ENCODE results near the gene MAST4. TPM values are rescaled to one million over a fixed set of nuclear protein-coding genes. Genes with fewer than 3 reads are reported as not detected.

The MAST4 gene
- total RNA-seq, 1 experiment from 2014 or later = 10.9 TPM

- no peaks in the 10 kb centered on the region for H3K9me3 Mint-ChIP-seq (ENCODE audit: low read depth, unreplicated experiment)
- H3K4me1 Mint-ChIP-seq (ENCODE audit: low read depth, unreplicated experiment) = no peaks in the 10 kb centered on the region
- TF ChIP-seq CTCF (IDR thresholded peaks at IDR 0.05; ENCODE audit: unreplicated experiment) = no peak
- H3K36me3 Mint-ChIP-seq (ENCODE audit: insufficient read depth, unreplicated experiment) = no peaks in the 10 kb centered on the region
- peaks cover 17% of the 10 kb centered on the region for H3K27me3 Mint-ChIP-seq (ENCODE audit: unreplicated experiment)
- intact Hi-C loops (cut with micrococcal nuclease; ENCODE audit: unreplicated experiment) = loop anchor here (5.0 kb wide), 2 partner anchors 175 to 220 kb away; no protein-coding TSS in a partner anchor
- DNase-seq = no peak
- no TSS peak for BruUV-seq (replicated peaks)
- CTCF ChIA-PET = interaction anchor here (1.1 kb wide), 1 partner anchor 159 kb away, joined by 3 read pairs; no protein-coding TSS in a partner anchor
- H3K4me3 Mint-ChIP-seq (ENCODE audit: low read depth, unreplicated experiment) = no peak overlapping the region
- no peak overlapping the region for H3K27ac Mint-ChIP-seq (ENCODE audit: unreplicated experiment)
Observed at GRCh38 chr5:66987540-66987939, 391.3 kb downstream of the MAST4 start.

- Mint-ChIP-seq H3K27me3 (ENCODE audit: unreplicated experiment) (peaks cover 17% of the 10 kb centered on the region), H3K4me3 (ENCODE audit: low read depth, unreplicated experiment) (no peak overlapping the region), H3K4me1 (ENCODE audit: low read depth, unreplicated experiment) (no peaks in the 10 kb centered on the region), H3K27ac (ENCODE audit: unreplicated experiment) (no peak overlapping the region), H3K36me3 (ENCODE audit: insufficient read depth, unreplicated experiment) (no peaks in the 10 kb centered on the region), H3K9me3 (ENCODE audit: low read depth, unreplicated experiment) (no peaks in the 10 kb centered on the region)
- peak; percentile 77 for TF ChIP-seq CTCF (IDR thresholded peaks at IDR 0.05; ENCODE audit: unreplicated experiment)
- DNase-seq = no peak
- CTCF ChIA-PET = interaction anchor here (0.6 kb wide), 1 partner anchor 1073 kb away, joined by 3 read pairs; no protein-coding TSS in a partner anchor
- intact Hi-C loops (cut with micrococcal nuclease; ENCODE audit: unreplicated experiment) = loop anchor here (2.0 to 5.0 kb wide), 3 partner anchors 163 to 219 kb away; no protein-coding TSS in a partner anchor
- BruUV-seq (replicated peaks) = no TSS peak
Observed at GRCh38 chr5:66987949-66988838, 392.0 kb downstream of the MAST4 start.

GRCh38 chr5:66989286-66989685 is 393.1 kb downstream of the MAST4 start:
- DNase-seq = no peak

GRCh38 chr5:66989781-66990180 is 393.6 kb downstream of the MAST4 start:
- BruUV-seq (replicated peaks) = no TSS peak
- Mint-ChIP-seq H3K9me3 (ENCODE audit: low read depth, unreplicated experiment) (no peaks in the 10 kb centered on the region), H3K27me3 (ENCODE audit: unreplicated experiment) (peaks cover 3% of the 10 kb centered on the region), H3K4me3 (ENCODE audit: low read depth, unreplicated experiment) (no peak overlapping the region), H3K27ac (ENCODE audit: unreplicated experiment) (no peak overlapping the region), H3K4me1 (ENCODE audit: low read depth, unreplicated experiment) (peaks cover 12% of the 10 kb centered on the region), H3K36me3 (ENCODE audit: insufficient read depth, unreplicated experiment) (no peaks in the 10 kb centered on the region)
- CTCF ChIA-PET = interaction anchor here (0.9 to 2.0 kb wide), 2 partner anchors 160 to 217 kb away, joined by 5 read pairs; no protein-coding TSS in a partner anchor
- TF ChIP-seq CTCF (IDR thresholded peaks at IDR 0.05; ENCODE audit: unreplicated experiment) = no peak
- intact Hi-C loops (cut with micrococcal nuclease; ENCODE audit: unreplicated experiment) = loop anchor here (2.0 to 5.0 kb wide), 3 partner anchors 161 to 218 kb away; no protein-coding TSS in a partner anchor
- DNase-seq = no peak

More at GRCh38 chr5:66989286-66989685, 393.1 kb downstream of the MAST4 start:
- no peak for TF ChIP-seq CTCF (IDR thresholded peaks at IDR 0.05; ENCODE audit: unreplicated experiment)
- Mint-ChIP-seq H3K36me3 (ENCODE audit: insufficient read depth, unreplicated experiment) (no peaks in the 10 kb centered on the region), H3K27ac (ENCODE audit: unreplicated experiment) (no peak overlapping the region), H3K4me3 (ENCODE audit: low read depth, unreplicated experiment) (no peak overlapping the region), H3K27me3 (ENCODE audit: unreplicated experiment) (peaks cover 8% of the 10 kb centered on the region), H3K9me3 (ENCODE audit: low read depth, unreplicated experiment) (no peaks in the 10 kb centered on the region), H3K4me1 (ENCODE audit: low read depth, unreplicated experiment) (peaks cover 9% of the 10 kb centered on the region)
- intact Hi-C loops (cut with micrococcal nuclease; ENCODE audit: unreplicated experiment) = loop anchor here (2.0 to 5.0 kb wide), 3 partner anchors 162 to 218 kb away; no protein-coding TSS in a partner anchor
- CTCF ChIA-PET = interaction anchor here (0.9 to 2.0 kb wide), 2 partner anchors 160 to 218 kb away, joined by 5 read pairs; no protein-coding TSS in a partner anchor
- no TSS peak for BruUV-seq (replicated peaks)
